RPMI8226 (cell line): Measurements from ENCODE around the gene NME9.

Experiments used
- DNase-seq: peaks from one replicate; pipeline ENCODE4 v3.0.0-alpha.2; 2015

Gene NME9

GRCh38 chr3:138270245-138270644 lies 59.4 kb downstream of the NME9 start:
- DNase-seq, result no peak

- DNase-seq, result no peak
These were observed 62.6 kb downstream of the NME9 start for GRCh38 chr3:138267083-138267482.

GRCh38 chr3:138265745-138266144 lies 63.9 kb downstream of the NME9 start:
- no peak for DNase-seq

GRCh38 chr3:138263104-138263503 lies 66.5 kb downstream of the NME9 start:
- DNase-seq, result no peak

GRCh38 chr3:138260611-138261010 lies 69.0 kb downstream of the NME9 start:
- no peak for DNase-seq

- no peak for DNase-seq
These were observed 70.5 kb downstream of the NME9 start for GRCh38 chr3:138259126-138259525.

- DNase-seq, result no peak
These were observed 71.7 kb downstream of the NME9 start for GRCh38 chr3:138257986-138258385.

- DNase-seq, result no peak
These were observed 73.6 kb downstream of the NME9 start for GRCh38 chr3:138256022-138256421.

- DNase-seq, result no peak
These were observed 75.4 kb downstream of the NME9 start for GRCh38 chr3:138254216-138254615.

- no peak for DNase-seq
These were observed 76.0 kb downstream of the NME9 start for GRCh38 chr3:138253609-138254008.
